Measurements from ENCODE around the gene IER5L.
A peak's percentile ranks its signal among the peaks of the same experiment; 100 is the strongest.

GRCh38 chr9:129139233-129139992 lies 38.6 kb downstream of the IER5L start:
- TF ChIP-seq CTCF (optimal IDR thresholded peaks at IDR 0.05 in 1 of 3, IDR thresholded peaks at IDR 0.05 in 1 of 3, conservative IDR thresholded peaks at IDR 0.05 in 1 of 3; ENCODE audit: extremely low read depth in 1 of 3, insufficient read depth in 2 of 3, low read length in 3 of 3) (peak in 2 of 3 experiments; percentile 74 to 85), EZH2 (IDR thresholded peaks at IDR 0.05; ENCODE audit: low read length) (no peak)
